ENCODE measurements around the gene ATP5IF1.

The ATP5IF1 gene

GRCh38 chr1:28241638-28242241 lies 5.8 kb downstream of the ATP5IF1 start:
- Histone ChIP-seq H3F3A (ENCODE audit: low read depth) (0 out of 2 replicates have a peak, but pooled peaks cover 3% of the 10 kb centered on the region), H3K27me3 (ENCODE audit: insufficient read depth, low read length, poor library complexity, severe bottlenecking) (no peaks in the 10 kb centered on the region), H3K79me2 (ENCODE audit: insufficient read depth, low read length) (peaks cover 23% of the 10 kb centered on the region), H3K4me1 (ENCODE audit: insufficient read depth, low read length, poor library complexity, severe bottlenecking) (peaks cover 30% of the 10 kb centered on the region), H3K36me3 (ENCODE audit: insufficient read depth, low read length) (no peaks in the 10 kb centered on the region), H3K9ac (ENCODE audit: low read depth, low read length, poor library complexity, severe bottlenecking) (no peak overlapping the region), H3K9me3 (ENCODE audit: insufficient read depth, low read depth, low read length) (no peaks in the 10 kb centered on the region), H3K9me2 (replicated peaks; ENCODE audit: low read depth, low read length) (no peaks in the 10 kb centered on the region), H2AFZ (ENCODE audit: low read length) (no peak overlapping the region), H4K20me1 (ENCODE audit: insufficient read depth, low read length, poor library complexity, severe bottlenecking) (peaks cover 5% of the 10 kb centered on the region), H3K4me3 (ENCODE audit: low read length, poor library complexity, severe bottlenecking) (no peak overlapping the region), H3K4me2 (ENCODE audit: low read depth, low read length, poor library complexity, severe bottlenecking) (no peak overlapping the region)
- TF ChIP-seq EZH2phosphoT487 (IDR thresholded peaks at IDR 0.05; ENCODE audit: borderline replicate concordance) (no peak), CTCF (conservative IDR thresholded peaks at IDR 0.05; ENCODE audit: low read length) (no peak)

- Histone ChIP-seq H3K27me3 (ENCODE audit: insufficient read depth, low read length, poor library complexity, severe bottlenecking) (no peaks in the 10 kb centered on the region), H3K79me2 (ENCODE audit: insufficient read depth, low read length) (0 out of 2 replicates have a peak, but pooled peaks cover 8% of the 10 kb centered on the region), H3F3A (ENCODE audit: low read depth) (0 out of 2 replicates have a peak, but pooled peaks cover 3% of the 10 kb centered on the region), H3K4me3 (ENCODE audit: low read length, poor library complexity, severe bottlenecking) (peak overlapping the region; percentile 34), H2AFZ (ENCODE audit: low read length) (no peak overlapping the region), H3K4me2 (ENCODE audit: low read depth, low read length, poor library complexity, severe bottlenecking) (peak overlapping the region; percentile 52), H3K9me2 (replicated peaks; ENCODE audit: low read depth, low read length) (no peaks in the 10 kb centered on the region), H4K20me1 (ENCODE audit: insufficient read depth, low read length, poor library complexity, severe bottlenecking) (no peaks in the 10 kb centered on the region), H3K9me3 (ENCODE audit: insufficient read depth, low read depth, low read length) (no peaks in the 10 kb centered on the region), H3K36me3 (ENCODE audit: insufficient read depth, low read length) (no peaks in the 10 kb centered on the region), H3K9ac (ENCODE audit: low read depth, low read length, poor library complexity, severe bottlenecking) (peak overlapping the region; percentile 29), H3K4me1 (ENCODE audit: insufficient read depth, low read length, poor library complexity, severe bottlenecking) (peaks cover 31% of the 10 kb centered on the region)
- TF ChIP-seq CTCF (conservative IDR thresholded peaks at IDR 0.05; ENCODE audit: low read length) (no peak), EZH2phosphoT487 (IDR thresholded peaks at IDR 0.05; ENCODE audit: borderline replicate concordance) (no peak)
Measured at GRCh38 chr1:28243685-28244311, 7.9 kb downstream of the ATP5IF1 start.

- Histone ChIP-seq H3K4me2 (ENCODE audit: low read depth, low read length, poor library complexity, severe bottlenecking) (peak overlapping the region; percentile 52), H3K9ac (ENCODE audit: low read depth, low read length, poor library complexity, severe bottlenecking) (no peak overlapping the region), H3F3A (ENCODE audit: low read depth) (0 out of 2 replicates have a peak, but pooled peaks cover 3% of the 10 kb centered on the region)
Measured at GRCh38 chr1:28244549-28245251, 8.8 kb downstream of the ATP5IF1 start.

More at GRCh38 chr1:28244549-28245251, 8.8 kb downstream of the ATP5IF1 start:
- Histone ChIP-seq H3K27me3 (ENCODE audit: insufficient read depth, low read length, poor library complexity, severe bottlenecking) (no peaks in the 10 kb centered on the region), H3K4me3 (ENCODE audit: low read length, poor library complexity, severe bottlenecking) (peak overlapping the region; percentile 19), H3K9me2 (replicated peaks; ENCODE audit: low read depth, low read length) (no peaks in the 10 kb centered on the region), H3K9me3 (ENCODE audit: insufficient read depth, low read depth, low read length) (no peaks in the 10 kb centered on the region), H2AFZ (ENCODE audit: low read length) (no peak overlapping the region), H3K4me1 (ENCODE audit: insufficient read depth, low read length, poor library complexity, severe bottlenecking) (peaks cover 40% of the 10 kb centered on the region), H4K20me1 (ENCODE audit: insufficient read depth, low read length, poor library complexity, severe bottlenecking) (no peaks in the 10 kb centered on the region), H3K79me2 (ENCODE audit: insufficient read depth, low read length) (0 out of 2 replicates have a peak, but pooled peaks cover 8% of the 10 kb centered on the region), H3K36me3 (ENCODE audit: insufficient read depth, low read length) (no peaks in the 10 kb centered on the region)
- TF ChIP-seq CTCF (conservative IDR thresholded peaks at IDR 0.05; ENCODE audit: low read length): no peak
- TF ChIP-seq EZH2phosphoT487 (IDR thresholded peaks at IDR 0.05; ENCODE audit: borderline replicate concordance): no peak
